ENCODE results near the gene THRA.

The THRA gene

DNA sequence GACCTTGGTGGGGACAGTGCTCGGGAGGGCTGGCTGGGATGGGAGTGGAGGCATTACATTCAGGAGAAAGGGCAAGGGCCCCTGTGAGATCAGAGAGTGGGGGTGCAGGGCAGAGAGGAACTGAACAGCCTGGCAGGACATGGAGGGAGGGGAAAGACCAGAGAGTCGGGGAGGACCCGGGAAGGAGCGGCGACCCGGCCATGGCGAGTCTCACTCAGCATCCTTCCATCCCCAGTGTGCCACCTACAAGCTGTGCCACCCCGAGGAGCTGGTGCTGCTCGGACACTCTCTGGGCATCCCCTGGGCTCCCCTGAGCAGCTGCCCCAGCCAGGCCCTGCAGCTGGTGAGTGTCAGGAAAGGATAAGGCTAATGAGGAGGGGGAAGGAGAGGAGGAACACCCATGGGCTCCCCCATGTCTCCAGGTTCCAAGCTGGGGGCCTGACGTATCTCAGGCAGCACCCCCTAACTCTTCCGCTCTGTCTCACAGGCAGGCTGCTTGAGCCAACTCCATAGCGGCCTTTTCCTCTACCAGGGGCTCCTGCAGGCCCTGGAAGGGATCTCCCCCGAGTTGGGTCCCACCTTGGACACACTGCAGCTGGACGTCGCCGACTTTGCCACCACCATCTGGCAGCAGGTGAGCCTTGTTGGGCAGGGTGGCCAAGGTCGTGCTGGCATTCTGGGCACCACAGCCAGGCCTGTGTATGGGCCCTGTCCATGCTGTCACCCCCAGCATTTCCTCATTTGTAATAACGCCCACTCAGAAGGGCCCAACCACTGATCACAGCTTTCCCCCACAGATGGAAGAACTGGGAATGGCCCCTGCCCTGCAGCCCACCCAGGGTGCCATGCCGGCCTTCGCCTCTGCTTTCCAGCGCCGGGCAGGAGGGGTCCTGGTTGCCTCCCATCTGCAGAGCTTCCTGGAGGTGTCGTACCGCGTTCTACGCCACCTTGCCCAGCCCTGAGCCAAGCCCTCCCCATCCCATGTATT, 46.5 kb upstream of the THRA start:
- Histone ChIP-seq H3K4me3 (replicated peaks; ENCODE audit: insufficient read depth, low read length) (no peak overlapping the region), H3K27ac (replicated peaks) (no peak overlapping the region)

GRCh38 chr17:40017422-40018080, 45.2 kb upstream of the THRA start:
- peaks cover 2% of the 10 kb centered on the region for H3K27me3 ChIP-seq (ENCODE audit: insufficient read depth, poor library complexity, severe bottlenecking)
- H3K27ac ChIP-seq (replicated peaks) = no peak overlapping the region
- DNase-seq (ENCODE audit: low read depth in 1 of 2, low spot score in 1 of 2) = no peak
- TF ChIP-seq CTCF (IDR thresholded peaks at IDR 0.05; ENCODE audit: insufficient read depth, low read length) (no peak), SPI1 (IDR thresholded peaks at IDR 0.05; ENCODE audit: borderline replicate concordance, low read depth) (no peak), POLR2AphosphoS5 (IDR thresholded peaks at IDR 0.05; ENCODE audit: low read depth) (no peak), REST (IDR thresholded peaks at IDR 0.05; ENCODE audit: insufficient replicate concordance, low read depth) (no peak), GABPA (IDR thresholded peaks at IDR 0.05; ENCODE audit: low read depth) (no peak)
- H3K4me3 ChIP-seq (replicated peaks; ENCODE audit: insufficient read depth, low read length) = no peak overlapping the region

More for the DNA sequence above, 46.5 kb upstream of the THRA start:
- DNase-seq (ENCODE audit: low read depth in 1 of 2, low spot score in 1 of 2) = no peak
- TF ChIP-seq GABPA (IDR thresholded peaks at IDR 0.05; ENCODE audit: low read depth) (no peak), REST (IDR thresholded peaks at IDR 0.05; ENCODE audit: insufficient replicate concordance, low read depth) (no peak), CTCF (IDR thresholded peaks at IDR 0.05; ENCODE audit: insufficient read depth, low read length) (no peak), SPI1 (IDR thresholded peaks at IDR 0.05; ENCODE audit: borderline replicate concordance, low read depth) (no peak), POLR2AphosphoS5 (IDR thresholded peaks at IDR 0.05; ENCODE audit: low read depth) (no peak)
- peaks cover 2% of the 10 kb centered on the region for H3K27me3 ChIP-seq (ENCODE audit: insufficient read depth, poor library complexity, severe bottlenecking)

- H3K27ac ChIP-seq (replicated peaks) = no peak overlapping the region
- H3K4me3 ChIP-seq (replicated peaks; ENCODE audit: insufficient read depth, low read length) = no peak overlapping the region
- no peaks in the 10 kb centered on the region for H3K27me3 ChIP-seq (ENCODE audit: insufficient read depth, poor library complexity, severe bottlenecking)
- TF ChIP-seq SPI1 (IDR thresholded peaks at IDR 0.05; ENCODE audit: borderline replicate concordance, low read depth) (no peak), POLR2AphosphoS5 (IDR thresholded peaks at IDR 0.05; ENCODE audit: low read depth) (no peak), REST (IDR thresholded peaks at IDR 0.05; ENCODE audit: insufficient replicate concordance, low read depth) (no peak), CTCF (IDR thresholded peaks at IDR 0.05; ENCODE audit: insufficient read depth, low read length) (no peak), GABPA (IDR thresholded peaks at IDR 0.05; ENCODE audit: low read depth) (no peak)
- DNase-seq (ENCODE audit: low read depth in 1 of 2, low spot score in 1 of 2) = no peak
Measured at GRCh38 chr17:40018211-40019121, 44.3 kb upstream of the THRA start.
